Glutamatergic neuron (in vitro differentiated cells): ENCODE measurements around the gene CDC42BPA. TPM values are rescaled to one million over a fixed set of nuclear protein-coding genes. Genes with fewer than 3 reads are reported as not detected.
"Not testable (repeated sequence)": the region's sequence is repeated elsewhere in the genome, so short reads cannot be mapped to it uniquely, and the experiment has no call there.

Experiments used
- DNase-seq: peaks from one replicate; pipeline ENCODE4 v3.0.0; 2022
- H3K27ac Mint-ChIP-seq: one replicate; pipeline ENCODE4 v1.8.0; 2020; ENCODE audit warnings: mild to moderate bottlenecking, mixed read lengths, inconsistent platforms; ENCODE audit not compliant: unreplicated experiment
- H3K27me3 Mint-ChIP-seq: one replicate; pipeline ENCODE4 v1.8.0; 2020; ENCODE audit warnings: mild to moderate bottlenecking, moderate library complexity, mixed read lengths, inconsistent platforms; ENCODE audit not compliant: unreplicated experiment
- H3K36me3 Mint-ChIP-seq: one replicate; pipeline ENCODE4 v1.8.0; 2020; ENCODE audit warnings: mild to moderate bottlenecking, mixed read lengths, inconsistent platforms; ENCODE audit not compliant: unreplicated experiment
- H3K4me1 Mint-ChIP-seq: one replicate; pipeline ENCODE4 v1.8.0; 2020; ENCODE audit warnings: mild to moderate bottlenecking, low read depth, mixed read lengths, inconsistent platforms; ENCODE audit not compliant: unreplicated experiment
- H3K4me3 Mint-ChIP-seq: one replicate; pipeline ENCODE4 v1.8.0; 2020; ENCODE audit warnings: mild to moderate bottlenecking, mixed read lengths, inconsistent platforms; ENCODE audit not compliant: unreplicated experiment
- H3K9me3 Mint-ChIP-seq: one replicate; pipeline ENCODE4 v1.8.0; 2020; ENCODE audit warnings: mild to moderate bottlenecking, moderate library complexity, mixed read lengths, inconsistent platforms; ENCODE audit not compliant: unreplicated experiment
- CTCF ChIP-seq: fragments of 200-600 bp; sonication (generic); IDR thresholded peaks from one replicate; pipeline ENCODE4 v1.5.0; 2021; ENCODE audit not compliant: partially characterized antibody, unreplicated experiment
- total RNA-seq: library from RNA; stranded (reverse); fragmentation: NEBNext Ultra II Directional; extraction: Animal tissue kit (Norgen Biotek cat#: 25700); gene quantifications from one replicate; pipeline ENCODE4 v1.2.1, GENCODE V29; 2021; ENCODE audit not compliant: unreplicated experiment

CDC42BPA gene
- total RNA-seq, 1 donor from 2014 or later = 66.0 TPM

- Mint-ChIP-seq H3K4me3 (no peak overlapping the region), H3K9me3 (peaks cover 16% of the 10 kb centered on the region), H3K27me3 (peaks cover 6% of the 10 kb centered on the region), H3K27ac (peak overlapping the region; percentile 5), H3K4me1 (peaks cover 12% of the 10 kb centered on the region), H3K36me3 (peaks cover 18% of the 10 kb centered on the region)
- no peak for DNase-seq
- TF ChIP-seq CTCF = no peak
Measured at GRCh38 chr1:226956942-226957713, 361.2 kb downstream of the CDC42BPA start.

GRCh38 chr1:226955857-226956256, 362.4 kb downstream of the CDC42BPA start:
- H3K36me3 Mint-ChIP-seq = peaks cover 18% of the 10 kb centered on the region
- not testable (repeated sequence) for H3K27me3 Mint-ChIP-seq, H3K4me3 Mint-ChIP-seq, H3K27ac Mint-ChIP-seq, DNase-seq
- peaks cover 16% of the 10 kb centered on the region for H3K9me3 Mint-ChIP-seq
- peaks cover 14% of the 10 kb centered on the region for H3K4me1 Mint-ChIP-seq

GRCh38 chr1:226954777-226955176, 363.5 kb downstream of the CDC42BPA start:
- no peak for TF ChIP-seq CTCF
- peaks cover 18% of the 10 kb centered on the region for H3K36me3 Mint-ChIP-seq
- peaks cover 6% of the 10 kb centered on the region for H3K27me3 Mint-ChIP-seq
- no peak for DNase-seq
- peaks cover 14% of the 10 kb centered on the region for H3K4me1 Mint-ChIP-seq
- peak overlapping the region; percentile 48 for H3K27ac Mint-ChIP-seq
- H3K4me3 Mint-ChIP-seq = peak overlapping the region; percentile 40
- H3K9me3 Mint-ChIP-seq = peaks cover 16% of the 10 kb centered on the region

- Mint-ChIP-seq H3K9me3 (peaks cover 15% of the 10 kb centered on the region), H3K36me3 (peaks cover 18% of the 10 kb centered on the region), H3K27me3 (peaks cover 6% of the 10 kb centered on the region), H3K4me1 (peaks cover 12% of the 10 kb centered on the region), H3K4me3 (peak overlapping the region; percentile 40), H3K27ac (peak overlapping the region; percentile 48)
- no peak for DNase-seq
- no peak for TF ChIP-seq CTCF
Measured at GRCh38 chr1:226954337-226954736, 364.0 kb downstream of the CDC42BPA start.

- DNase-seq = no peak
- Mint-ChIP-seq H3K27ac (no peak overlapping the region), H3K9me3 (peaks cover 12% of the 10 kb centered on the region), H3K4me1 (peaks cover 8% of the 10 kb centered on the region), H3K4me3 (no peak overlapping the region), H3K36me3 (peaks cover 23% of the 10 kb centered on the region), H3K27me3 (peaks cover 9% of the 10 kb centered on the region)
- no peak for TF ChIP-seq CTCF
Measured at GRCh38 chr1:226953175-226953800, 365.0 kb downstream of the CDC42BPA start.
